Tibial nerve (tissue), 4 donors: ENCODE data around the gene NFATC3. TPM values are rescaled to one million over a fixed set of nuclear protein-coding genes. Genes with fewer than 3 reads are reported as not detected.

ENCODE experiments used
- DNase-seq, 2 donors: peaks; one replicate each; pipeline ENCODE4 v3.0.0-alpha.2; 2019; ENCODE audit warnings: low spot score in 2 of 2
- H3K27ac ChIP-seq, 4 donors: fragments of 200-600 bp; sonication (generic) in 3 of 4; one replicate each; pipeline ENCODE4 v1.5.1; 2017 to 2019; ENCODE audit warnings: mild to moderate bottlenecking in 1 of 4
- H3K27me3 ChIP-seq, 2 donors: fragments of 200-600 bp; sonication (generic) in 1 of 2; one replicate each; pipeline versions ENCODE4 v1.5.1 to v1.6.0; 2017 to 2019
- H3K36me3 ChIP-seq, 3 donors: fragments of 200-600 bp; sonication (generic); one replicate each; pipeline ENCODE4 v1.5.1; 2018 to 2019
- H3K4me1 ChIP-seq, 4 donors: fragments of 200-600 bp; sonication (generic) in 3 of 4; one replicate each; pipeline ENCODE4 v1.5.1; 2017 to 2019
- H3K4me3 ChIP-seq, 4 donors: fragments of 200-600 bp; sonication (generic) in 3 of 4; one replicate each; pipeline ENCODE4 v1.5.1; 2017 to 2019; ENCODE audit warnings: mild to moderate bottlenecking in 1 of 4, moderate library complexity in 1 of 4
- H3K9me3 ChIP-seq, 4 donors: fragments of 200-600 bp; sonication (generic) in 3 of 4; one replicate each; pipeline ENCODE4 v1.5.1; 2017 to 2019
- EP300 ChIP-seq, 2 donors: sonication (generic); formaldehyde crosslinking; IDR thresholded peaks; one replicate each; pipeline ENCODE4 v1.6.1; 2017; ENCODE audit warnings: antibody characterized with exemption in 2 of 2, mild to moderate bottlenecking in 1 of 2
- POLR2A ChIP-seq, 2 donors: fragments of 450-650 bp; IDR thresholded peaks; one replicate each; pipeline ENCODE4 v1.6.1; 2017; ENCODE audit warnings: antibody characterized with exemption in 2 of 2, mild to moderate bottlenecking in 2 of 2, moderate library complexity in 2 of 2
- WGBS, 2 donors: methylation state at CpG; one replicate each; pipeline ENCODE4 v1.1.5; 2018; 5-methylcytosine and 5-hydroxymethylcytosine counted together
- small RNA-seq: library from RNA; depleted of rRNA; stranded (forward); fragments of <200 nt; gene quantifications from one replicate; pipeline ENCODE3, GENCODE V24; 2016
- total RNA-seq, 4 donors: library from RNA; depleted of rRNA; stranded (reverse); fragments of >200 nt; gene quantifications; one replicate each; pipeline ENCODE4 v1.1.0, GENCODE V29; 2016
- TF ChIP-seq, protein P1 (sequence below), 5 experiments: fragments of 200-600 bp in 3 of 5; fragments of 450-650 bp in 2 of 5; sonication (generic) in 3 of 5; IDR thresholded peaks; one replicate each; pipeline ENCODE4 v1.5.1; 2016 to 2019; ENCODE audit warnings: antibody characterized with exemption in 5 of 5, mild to moderate bottlenecking in 3 of 5, moderate library complexity in 2 of 5

The NFATC3 gene
- total RNA-seq, 4 donors from 2014 or later, result 81.4 to 105 (median 97.1) TPM

DNA sequence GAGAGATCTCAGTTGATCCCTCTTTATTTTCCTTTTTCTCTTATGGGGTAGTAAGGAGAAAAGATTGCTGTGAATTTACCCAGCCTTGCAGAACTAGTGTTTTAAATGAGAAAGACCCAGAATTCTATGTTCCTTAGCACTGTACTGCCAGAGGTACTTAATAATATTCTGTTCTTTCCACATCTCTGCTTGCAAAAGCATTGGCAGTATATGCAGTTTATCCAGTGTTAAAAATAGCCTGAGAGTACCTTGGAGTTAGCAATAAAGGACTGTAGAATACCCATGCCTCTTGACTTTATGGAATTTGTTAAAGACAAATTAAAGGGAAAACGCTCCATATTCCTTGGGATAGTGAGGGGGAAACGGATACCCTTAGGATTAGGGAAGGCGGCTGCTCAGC is 191.1 kb downstream of the NFATC3 start:
- Histone ChIP-seq H3K9me3 (no peaks in the 10 kb centered on the region), H3K36me3 (peaks cover 0 to 24% (median 0%) of the 10 kb centered on the region in 3 donors), H3K27me3 (no peaks in the 10 kb centered on the region), H3K4me1 (peaks cover 0 to 59% (median 14%) of the 10 kb centered on the region in 4 donors), H3K4me3 (no peak overlapping the region), H3K27ac (peak overlapping the region in 3 of 4 donors; percentile 19 to 75 (median 57))
- TF ChIP-seq, protein P1, sequence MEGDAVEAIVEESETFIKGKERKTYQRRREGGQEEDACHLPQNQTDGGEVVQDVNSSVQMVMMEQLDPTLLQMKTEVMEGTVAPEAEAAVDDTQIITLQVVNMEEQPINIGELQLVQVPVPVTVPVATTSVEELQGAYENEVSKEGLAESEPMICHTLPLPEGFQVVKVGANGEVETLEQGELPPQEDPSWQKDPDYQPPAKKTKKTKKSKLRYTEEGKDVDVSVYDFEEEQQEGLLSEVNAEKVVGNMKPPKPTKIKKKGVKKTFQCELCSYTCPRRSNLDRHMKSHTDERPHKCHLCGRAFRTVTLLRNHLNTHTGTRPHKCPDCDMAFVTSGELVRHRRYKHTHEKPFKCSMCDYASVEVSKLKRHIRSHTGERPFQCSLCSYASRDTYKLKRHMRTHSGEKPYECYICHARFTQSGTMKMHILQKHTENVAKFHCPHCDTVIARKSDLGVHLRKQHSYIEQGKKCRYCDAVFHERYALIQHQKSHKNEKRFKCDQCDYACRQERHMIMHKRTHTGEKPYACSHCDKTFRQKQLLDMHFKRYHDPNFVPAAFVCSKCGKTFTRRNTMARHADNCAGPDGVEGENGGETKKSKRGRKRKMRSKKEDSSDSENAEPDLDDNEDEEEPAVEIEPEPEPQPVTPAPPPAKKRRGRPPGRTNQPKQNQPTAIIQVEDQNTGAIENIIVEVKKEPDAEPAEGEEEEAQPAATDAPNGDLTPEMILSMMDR (IDR thresholded peaks at IDR 0.05), result no peak
- TF ChIP-seq POLR2A (IDR thresholded peaks at IDR 0.05) (no peak), EP300 (IDR thresholded peaks at IDR 0.05) (peak in 1 of 2 donors; percentile 57)
- WGBS, 2 donors, result 57 to 77% methylated on average over 3 of the region's 3 CpGs
- DNase-seq, result no peak

Small RNA genes lying within 50 kb of the gene (small RNA-seq; reads per million reads assigned to genes)
- gene RF00019 (not detected), gene RF00554 (not detected)

Other genes starting within 250 kb of the NFATC3 start
- 10 to 100 TPM; 47.1 to 74.3 (median 60.9) TPM for gene THAP11, start 243.1 kb upstream of the NFATC3 start, total RNA-seq
- 100 to 1,000 TPM in 2 of 4 donors, 10 to 100 TPM in 2; 54.4 to 137 (median 105) TPM for gene NUTF2, start 238.4 kb upstream of the NFATC3 start, total RNA-seq
- 100 to 1,000 TPM in 1 of 4 donors, 10 to 100 TPM in 3; 51.3 to 101 (median 59.2) TPM for gene CENPT, start 237.7 kb upstream of the NFATC3 start, total RNA-seq
- gene EDC4, start 212.3 kb upstream of the NFATC3 start, total RNA-seq, result 10 to 100 TPM; 36.7 to 62.4 (median 55.6) TPM
- 10 to 100 TPM in 1 of 4 donors, 1 to 10 TPM in 3; 2.0 to 15.1 (median 3.9) TPM for gene NRN1L, start 200.5 kb upstream of the NFATC3 start, total RNA-seq
- gene PSKH1, start 192.1 kb upstream of the NFATC3 start, total RNA-seq, result 10 to 100 TPM; 22.2 to 30.8 (median 24.2) TPM
- gene CTRL, start 153.5 kb upstream of the NFATC3 start, total RNA-seq, result 1 to 10 TPM in 3 of 4 donors, under 1 TPM in 1; 0.87 to 3.6 (median 1.6) TPM
- 10 to 100 TPM; 22.9 to 57.6 (median 39.4) TPM for gene PSMB10, start 148.5 kb upstream of the NFATC3 start, total RNA-seq
- 10 to 100 TPM; 17.9 to 43.9 (median 26.8) TPM for gene LCAT, start 141.2 kb upstream of the NFATC3 start, total RNA-seq
- gene SLC12A4, start 116.7 kb upstream of the NFATC3 start, total RNA-seq, result 100 to 1,000 TPM in 2 of 4 donors, 10 to 100 TPM in 2; 82.0 to 127 (median 101) TPM
- under 1 TPM in 1 of 4 donors, not detected in 3; 0.66 TPM for gene DPEP3, start 104.9 kb upstream of the NFATC3 start, total RNA-seq
- gene DPEP2, start 85.9 kb upstream of the NFATC3 start, total RNA-seq, result 10 to 100 TPM in 1 of 4 donors, 1 to 10 TPM in 3; 1.0 to 12.6 (median 3.8) TPM
- not detected for gene DPEP2NB, start 69.5 kb upstream of the NFATC3 start, total RNA-seq
- 10 to 100 TPM in 3 of 4 donors, 1 to 10 TPM in 1; 6.7 to 11.7 (median 10.8) TPM for gene DDX28, start 62.1 kb upstream of the NFATC3 start, total RNA-seq
- 10 to 100 TPM in 2 of 4 donors, 1 to 10 TPM in 2; 4.7 to 31.2 (median 15.4) TPM for gene DUS2, start 62.1 kb upstream of the NFATC3 start, total RNA-seq
- gene ESRP2, start 150.8 kb downstream of the NFATC3 start, total RNA-seq, result 1 to 10 TPM in 2 of 4 donors, under 1 TPM in 2; 0.42 to 2.4 (median 1.2) TPM
- gene PLA2G15, start 160.0 kb downstream of the NFATC3 start, total RNA-seq, result 10 to 100 TPM; 26.0 to 51.3 (median 30.2) TPM
- 100 to 1,000 TPM; 129 to 202 (median 181) TPM for gene SLC7A6, start 179.2 kb downstream of the NFATC3 start, total RNA-seq
- gene SLC7A6OS, start 225.6 kb downstream of the NFATC3 start, total RNA-seq, result 10 to 100 TPM; 13.4 to 19.5 (median 14.2) TPM
- 10 to 100 TPM; 74.1 to 91.5 (median 78.0) TPM for gene PRMT7, start 225.6 kb downstream of the NFATC3 start, total RNA-seq